ENCODE results near the gene TADA2A. TPM values are rescaled to one million over a fixed set of nuclear protein-coding genes. Genes with fewer than 3 reads are reported as not detected.

The TADA2A gene
- polyA plus RNA-seq, 1 donor (not counting 4 experiments of a cell fraction or from before 2014, with no cell fraction given) = 13.8 TPM

- no peak for TF ChIP-seq CTCF (optimal IDR thresholded peaks at IDR 0.05 in 1 of 3, IDR thresholded peaks at IDR 0.05 in 1 of 3, conservative IDR thresholded peaks at IDR 0.05 in 1 of 3; ENCODE audit: extremely low read depth in 1 of 3, insufficient read depth in 2 of 3, low read length in 3 of 3)
- TF ChIP-seq EZH2 (IDR thresholded peaks at IDR 0.05; ENCODE audit: low read length) = no peak
- H3K9me1 ChIP-seq (ENCODE audit: control insufficient read depth, extremely low read depth, insufficient read depth, low read length) = no peaks in the 10 kb centered on the region
- H3K79me2 ChIP-seq (ENCODE audit: control insufficient read depth, insufficient read depth, low read length) = no peaks in the 10 kb centered on the region
- H3K4me1 ChIP-seq (ENCODE audit: control insufficient read depth, extremely low read depth, insufficient read depth, low read length) = peaks cover 12% of the 10 kb centered on the region
- H2AFZ ChIP-seq (ENCODE audit: control insufficient read depth, low read length) = no peak overlapping the region
- no peaks in the 10 kb centered on the region for H3K36me3 ChIP-seq (ENCODE audit: control insufficient read depth in 2 of 2, extremely low read depth in 1 of 2, insufficient read depth in 2 of 2, low read length in 2 of 2)
- dilution Hi-C loops (cut with MboI; ENCODE audit: extremely low pct_ligation_motif_present, low sequenced_read_pairs) = no loop called here
- no peaks in the 10 kb centered on the region for H3K27me3 ChIP-seq (ENCODE audit: control insufficient read depth, extremely low read depth, insufficient read depth, low read length)
- no peak for DNase-seq (ENCODE audit: low read depth, low spot score)
- H3K4me2 ChIP-seq (ENCODE audit: control insufficient read depth, extremely low read depth, insufficient read depth, low read depth, low read length) = no peak overlapping the region
- H3K27ac ChIP-seq (ENCODE audit: control insufficient read depth, insufficient read depth, low read length) = no peak overlapping the region
- no peaks in the 10 kb centered on the region for H4K20me1 ChIP-seq (ENCODE audit: control insufficient read depth, extremely low read depth, insufficient read depth, low read length)
- FAIRE-seq = no peak
- no peak overlapping the region for H3K9ac ChIP-seq (ENCODE audit: control insufficient read depth, extremely low read depth, insufficient read depth, low read length)
- H3K9me3 ChIP-seq (ENCODE audit: control insufficient read depth, low read depth, low read length) = no peaks in the 10 kb centered on the region
- H3K4me3 ChIP-seq (ENCODE audit: control insufficient read depth in 2 of 3, extremely low read depth in 1 of 3, insufficient read depth in 2 of 3, low read depth in 1 of 3, low read length in 3 of 3) = no peak overlapping the region
Observed at GRCh38 chr17:37386462-37386861, 20.2 kb upstream of the TADA2A start.

GRCh38 chr17:37388266-37388665 is 18.4 kb upstream of the TADA2A start:
- H3K9me3 ChIP-seq (ENCODE audit: control insufficient read depth, low read depth, low read length) = no peaks in the 10 kb centered on the region
- dilution Hi-C loops (cut with MboI; ENCODE audit: extremely low pct_ligation_motif_present, low sequenced_read_pairs) = no loop called here
- TF ChIP-seq EZH2 (IDR thresholded peaks at IDR 0.05; ENCODE audit: low read length) = no peak
- no peak for TF ChIP-seq CTCF (optimal IDR thresholded peaks at IDR 0.05 in 1 of 3, IDR thresholded peaks at IDR 0.05 in 1 of 3, conservative IDR thresholded peaks at IDR 0.05 in 1 of 3; ENCODE audit: extremely low read depth in 1 of 3, insufficient read depth in 2 of 3, low read length in 3 of 3)
- H3K36me3 ChIP-seq (ENCODE audit: control insufficient read depth in 2 of 2, extremely low read depth in 1 of 2, insufficient read depth in 2 of 2, low read length in 2 of 2) = no peaks in the 10 kb centered on the region
- H3K9me1 ChIP-seq (ENCODE audit: control insufficient read depth, extremely low read depth, insufficient read depth, low read length) = no peaks in the 10 kb centered on the region
- DNase-seq (ENCODE audit: low read depth, low spot score) = no peak
- H3K4me1 ChIP-seq (ENCODE audit: control insufficient read depth, extremely low read depth, insufficient read depth, low read length) = peaks cover 22% of the 10 kb centered on the region
- no peaks in the 10 kb centered on the region for H3K27me3 ChIP-seq (ENCODE audit: control insufficient read depth, extremely low read depth, insufficient read depth, low read length)
- no peaks in the 10 kb centered on the region for H3K79me2 ChIP-seq (ENCODE audit: control insufficient read depth, insufficient read depth, low read length)
- no peak for FAIRE-seq
- H3K4me3 ChIP-seq (ENCODE audit: control insufficient read depth in 2 of 3, extremely low read depth in 1 of 3, insufficient read depth in 2 of 3, low read depth in 1 of 3, low read length in 3 of 3) = no peak overlapping the region
- no peak overlapping the region for H3K4me2 ChIP-seq (ENCODE audit: control insufficient read depth, extremely low read depth, insufficient read depth, low read depth, low read length)
- H3K9ac ChIP-seq (ENCODE audit: control insufficient read depth, extremely low read depth, insufficient read depth, low read length) = no peak overlapping the region
- no peak overlapping the region for H2AFZ ChIP-seq (ENCODE audit: control insufficient read depth, low read length)
- H4K20me1 ChIP-seq (ENCODE audit: control insufficient read depth, extremely low read depth, insufficient read depth, low read length) = no peaks in the 10 kb centered on the region
- H3K27ac ChIP-seq (ENCODE audit: control insufficient read depth, insufficient read depth, low read length) = no peak overlapping the region

All from keratinocyte (primary cell).